Brain microvascular endothelial cell (primary cell): ENCODE results near the gene FIBCD1.
A peak's percentile ranks its signal among the peaks of the same experiment; 100 is the strongest.

Experiments used
- DNase-seq: peaks from one replicate; pipeline ENCODE4 v3.0.0-alpha.2; 2020
- H3K27ac ChIP-seq: fragments of 250-450 bp; sonication (Bioruptor Pico); 2 replicates; pipeline ENCODE4 v1.5.1; 2020; ENCODE audit warnings: mild to moderate bottlenecking, moderate library complexity
- H3K27me3 ChIP-seq: fragments of 250-450 bp; sonication (Bioruptor Pico); replicated peaks from 2 replicates; pipeline ENCODE4 v1.5.1; 2020; ENCODE audit warnings: mild to moderate bottlenecking
- H3K36me3 ChIP-seq: fragments of 250-450 bp; sonication (Bioruptor Pico); replicated peaks from 2 replicates; pipeline ENCODE4 v1.5.1; 2020; ENCODE audit warnings: mild to moderate bottlenecking
- H3K4me3 ChIP-seq: 2 replicates; pipeline ENCODE4 v1.5.1; 2011; ENCODE audit warnings: low read depth, mild to moderate bottlenecking, control low read depth, low read length, moderate library complexity
- in situ Hi-C: cut with HindIII; loops from 2 replicates; pipeline ENCODE4 v1.10.0; 2017; ENCODE audit warnings: low sequenced_read_pairs, low pct_ligation_motif_present
- TF ChIP-seq, protein P1 (sequence below): IDR thresholded peaks from 2 replicates; pipeline ENCODE4 v1.5.1; 2011; ENCODE audit warnings: low read depth, mild to moderate bottlenecking, moderate library complexity, low read length, control low read depth, inconsistent platforms; ENCODE audit errors: missing control alignments

FIBCD1 gene

GRCh38 chr9:130886981-130887380 is 52.1 kb downstream of the FIBCD1 start:
- in situ Hi-C loops = no loop called here
- TF ChIP-seq, protein P1, sequence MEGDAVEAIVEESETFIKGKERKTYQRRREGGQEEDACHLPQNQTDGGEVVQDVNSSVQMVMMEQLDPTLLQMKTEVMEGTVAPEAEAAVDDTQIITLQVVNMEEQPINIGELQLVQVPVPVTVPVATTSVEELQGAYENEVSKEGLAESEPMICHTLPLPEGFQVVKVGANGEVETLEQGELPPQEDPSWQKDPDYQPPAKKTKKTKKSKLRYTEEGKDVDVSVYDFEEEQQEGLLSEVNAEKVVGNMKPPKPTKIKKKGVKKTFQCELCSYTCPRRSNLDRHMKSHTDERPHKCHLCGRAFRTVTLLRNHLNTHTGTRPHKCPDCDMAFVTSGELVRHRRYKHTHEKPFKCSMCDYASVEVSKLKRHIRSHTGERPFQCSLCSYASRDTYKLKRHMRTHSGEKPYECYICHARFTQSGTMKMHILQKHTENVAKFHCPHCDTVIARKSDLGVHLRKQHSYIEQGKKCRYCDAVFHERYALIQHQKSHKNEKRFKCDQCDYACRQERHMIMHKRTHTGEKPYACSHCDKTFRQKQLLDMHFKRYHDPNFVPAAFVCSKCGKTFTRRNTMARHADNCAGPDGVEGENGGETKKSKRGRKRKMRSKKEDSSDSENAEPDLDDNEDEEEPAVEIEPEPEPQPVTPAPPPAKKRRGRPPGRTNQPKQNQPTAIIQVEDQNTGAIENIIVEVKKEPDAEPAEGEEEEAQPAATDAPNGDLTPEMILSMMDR = no peak
- DNase-seq = no peak
- no peaks in the 10 kb centered on the region for H3K27me3 ChIP-seq
- peaks cover 97% of the 10 kb centered on the region for H3K36me3 ChIP-seq
- no peak overlapping the region for H3K27ac ChIP-seq
- no peak overlapping the region for H3K4me3 ChIP-seq

DNA sequence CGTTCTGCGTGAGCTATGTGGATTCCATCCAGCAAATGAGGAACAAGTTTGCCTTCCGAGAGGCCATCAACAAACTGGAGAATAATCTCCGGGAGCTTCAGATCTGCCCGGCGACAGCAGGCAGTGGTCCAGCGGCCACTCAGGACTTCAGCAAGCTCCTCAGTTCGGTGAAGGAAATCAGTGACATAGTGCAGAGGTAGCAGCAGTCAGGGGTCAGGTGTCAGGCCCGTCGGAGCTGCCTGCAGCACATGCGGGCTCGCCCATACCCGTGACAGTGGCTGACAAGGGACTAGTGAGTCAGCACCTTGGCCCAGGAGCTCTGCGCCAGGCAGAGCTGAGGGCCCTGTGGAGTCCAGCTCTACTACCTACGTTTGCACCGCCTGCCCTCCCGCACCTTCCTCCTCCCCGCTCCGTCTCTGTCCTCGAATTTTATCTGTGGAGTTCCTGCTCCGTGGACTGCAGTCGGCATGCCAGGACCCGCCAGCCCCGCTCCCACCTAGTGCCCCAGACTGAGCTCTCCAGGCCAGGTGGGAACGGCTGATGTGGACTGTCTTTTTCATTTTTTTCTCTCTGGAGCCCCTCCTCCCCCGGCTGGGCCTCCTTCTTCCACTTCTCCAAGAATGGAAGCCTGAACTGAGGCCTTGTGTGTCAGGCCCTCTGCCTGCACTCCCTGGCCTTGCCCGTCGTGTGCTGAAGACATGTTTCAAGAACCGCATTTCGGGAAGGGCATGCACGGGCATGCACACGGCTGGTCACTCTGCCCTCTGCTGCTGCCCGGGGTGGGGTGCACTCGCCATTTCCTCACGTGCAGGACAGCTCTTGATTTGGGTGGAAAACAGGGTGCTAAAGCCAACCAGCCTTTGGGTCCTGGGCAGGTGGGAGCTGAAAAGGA is 53.3 kb downstream of the FIBCD1 start:
- Histone ChIP-seq H3K27ac (peak overlapping the region; percentile 3), H3K27me3 (no peaks in the 10 kb centered on the region), H3K36me3 (peaks cover 97% of the 10 kb centered on the region), H3K4me3 (no peak overlapping the region)
- DNase-seq = no peak
- in situ Hi-C loops = no loop called here
- TF ChIP-seq, protein P1 = no peak

DNA sequence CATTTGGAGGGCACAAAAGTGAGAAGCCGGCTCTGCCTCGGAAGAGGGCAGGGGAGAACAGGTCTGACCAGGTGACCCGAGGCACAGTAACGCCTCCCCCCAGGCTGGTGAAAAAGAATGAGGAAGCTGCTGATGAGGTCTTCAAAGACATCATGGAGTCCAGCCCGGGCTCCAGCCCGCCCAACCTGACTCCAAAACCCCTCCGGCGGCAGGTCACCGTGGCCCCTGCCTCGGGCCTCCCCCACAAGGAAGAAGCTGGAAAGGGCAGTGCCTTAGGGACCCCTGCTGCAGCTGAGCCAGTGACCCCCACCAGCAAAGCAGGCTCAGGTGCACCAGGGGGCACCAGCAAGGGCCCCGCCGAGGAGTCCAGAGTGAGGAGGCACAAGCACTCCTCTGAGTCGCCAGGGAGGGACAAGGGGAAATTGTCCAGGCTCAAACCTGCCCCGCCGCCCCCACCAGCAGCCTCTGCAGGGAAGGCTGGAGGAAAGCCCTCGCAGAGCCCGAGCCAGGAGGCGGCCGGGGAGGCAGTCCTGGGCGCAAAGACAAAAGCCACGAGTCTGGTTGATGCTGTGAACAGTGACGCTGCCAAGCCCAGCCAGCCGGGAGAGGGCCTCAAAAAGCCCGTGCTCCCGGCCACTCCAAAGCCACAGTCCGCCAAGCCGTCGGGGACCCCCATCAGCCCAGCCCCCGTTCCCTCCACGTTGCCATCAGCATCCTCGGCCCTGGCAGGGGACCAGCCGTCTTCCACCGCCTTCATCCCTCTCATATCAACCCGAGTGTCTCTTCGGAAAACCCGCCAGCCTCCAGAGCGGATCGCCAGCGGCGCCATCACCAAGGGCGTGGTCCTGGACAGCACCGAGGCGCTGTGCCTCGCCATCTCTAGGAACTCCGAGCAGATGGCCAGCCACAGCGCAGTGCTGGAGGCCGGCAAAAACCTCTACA is 54.2 kb downstream of the FIBCD1 start:
- DNase-seq = no peak
- in situ Hi-C loops = no loop called here
- Histone ChIP-seq H3K36me3 (peaks cover 97% of the 10 kb centered on the region), H3K27ac (peak overlapping the region; percentile 3), H3K4me3 (no peak overlapping the region), H3K27me3 (no peaks in the 10 kb centered on the region)
- TF ChIP-seq, protein P1 = no peak

- Histone ChIP-seq H3K27ac (no peak overlapping the region), H3K36me3 (peaks cover 100% of the 10 kb centered on the region), H3K4me3 (no peak overlapping the region), H3K27me3 (no peaks in the 10 kb centered on the region)
- in situ Hi-C loops = no loop called here
- TF ChIP-seq, protein P1 = no peak
- DNase-seq = no peak
Observed at GRCh38 chr9:130884111-130884531, 54.9 kb downstream of the FIBCD1 start.

DNA sequence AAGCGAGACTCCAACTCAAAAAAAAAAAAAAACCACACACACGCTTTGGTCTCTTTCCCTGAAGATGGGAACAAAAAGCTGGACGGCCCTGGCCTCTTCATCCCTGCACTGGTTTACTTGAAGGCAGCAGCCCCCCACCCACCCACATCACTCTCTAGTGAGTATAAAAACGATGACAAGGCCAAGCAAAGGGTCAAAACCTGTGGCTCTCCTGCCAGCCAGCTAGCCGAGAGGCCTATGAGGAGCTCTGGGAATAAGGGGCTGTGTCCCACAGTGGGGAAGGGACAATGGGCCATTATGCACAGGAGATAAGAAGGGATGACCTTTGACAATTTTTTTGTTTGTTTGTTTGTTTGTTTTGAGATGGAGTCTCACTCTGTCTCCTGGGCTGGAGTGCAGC is 55.6 kb downstream of the FIBCD1 start:
- H3K27me3 ChIP-seq = no peaks in the 10 kb centered on the region
- in situ Hi-C loops = no loop called here
- TF ChIP-seq, protein P1 = no peak
- H3K4me3 ChIP-seq = no peak overlapping the region
- peaks cover 100% of the 10 kb centered on the region for H3K36me3 ChIP-seq
- no peak overlapping the region for H3K27ac ChIP-seq
- DNase-seq = no peak
